HepG2 (cell line): ENCODE measurements around the gene NPVF. TPM values are rescaled to one million over a fixed set of nuclear protein-coding genes. Genes with fewer than 3 reads are reported as not detected.

Experiments used
- ATAC-seq: fragments of 200-7000 bp; cut with Tn5 transposase; 3 replicates; pipeline ENCODE4 v1.9.1; 2020; ENCODE audit warnings: mild to moderate bottlenecking, moderate library complexity
- BruUV-seq: library from RNA; stranded (reverse); fragments of 400-500 nt; replicated peaks from 2 replicates; lab custom pipeline; 2021; lab: Mats Ljungman, UMichigan
- CTCF ChIA-PET: fragments of 300-600 bp; formaldehyde crosslinking; extraction: SDS; loops from one replicate; lab custom pipeline; 2021; ENCODE audit warnings: low total read pairs, inconsistent platforms, low intra/inter-chr PET ratio; lab: Yijun Ruan, JAX
- POLR2A ChIA-PET: fragments of 350-600 bp; sonication (Branson Sonifier 250); formaldehyde crosslinking; loops from one replicate; lab custom pipeline; 2020; ENCODE audit warnings: antibody characterized with exemption, inconsistent platforms; lab: Yijun Ruan, JAX
- DNase-seq: peaks from one replicate; pipeline ENCODE4 v3.0.0-alpha.2; 2015; ENCODE audit warnings: low spot score
- FAIRE-seq: peaks from 3 replicates; lab custom pipeline; 2011; peaks lifted over from hg19 to GRCh38; lab: Jason Lieb, UNC
- H2AFZ ChIP-seq: one replicate; pipeline ENCODE4 v1.6.1; 2011; ENCODE audit warnings: low read length, inconsistent platforms
- H3K27ac ChIP-seq: fragments of 300-600 bp; 3 replicates; pipeline ENCODE4 v1.8.0; 2011; ENCODE audit warnings: mixed run types, mild to moderate bottlenecking, mixed read lengths, low read length, inconsistent platforms; ENCODE audit not compliant: insufficient read depth; ENCODE audit errors: extremely low read length
- H3K27me3 ChIP-seq, 2 experiments: fragments of 200-600 bp in 1 of 2; 2 replicates in 1 of 2; 3 replicates in 1 of 2; pipeline versions ENCODE4 v1.6.0 to v1.8.0; 2011; ENCODE audit warnings: low read length in 2 of 2, mild to moderate bottlenecking in 2 of 2, moderate library complexity in 2 of 2, inconsistent platforms in 1 of 2; ENCODE audit not compliant: insufficient read depth in 2 of 2, control insufficient read depth in 1 of 2
- H3K36me3 ChIP-seq, 2 experiments: fragments of 200-600 bp in 1 of 2; replicated peaks in 1 of 2; 2 replicates in 1 of 2; 3 replicates in 1 of 2; pipeline versions ENCODE4 v1.5.1 to v1.8.0; 2011; ENCODE audit warnings: low read length in 2 of 2, inconsistent platforms in 1 of 2; ENCODE audit not compliant: insufficient read depth in 2 of 2, control insufficient read depth in 1 of 2
- H3K4me1 ChIP-seq: 2 replicates; pipeline ENCODE4 v1.5.1; 2012; ENCODE audit warnings: low read length, inconsistent platforms; ENCODE audit not compliant: insufficient read depth
- H3K4me2 ChIP-seq: 2 replicates; pipeline ENCODE4 v1.6.0; 2011; ENCODE audit warnings: low read depth, low read length, inconsistent platforms
- H3K4me3 ChIP-seq, 3 experiments: fragments of 200-600 bp in 1 of 3; sonication (generic), shearing (Covaris generic) in 1 of 3; replicated peaks in 1 of 3; 2 replicates each; pipeline ENCODE4 v1.5.1; 2011 to 2016; ENCODE audit warnings: low read length in 3 of 3, inconsistent platforms in 2 of 3, low read depth in 2 of 3, mild to moderate bottlenecking in 2 of 3, control low read depth in 1 of 3, mixed read lengths in 1 of 3; ENCODE audit not compliant: insufficient read depth in 1 of 3
- H3K79me2 ChIP-seq: one replicate; pipeline ENCODE4 v1.6.1; 2011; ENCODE audit warnings: low read length, inconsistent platforms; ENCODE audit not compliant: insufficient read depth
- H3K9ac ChIP-seq: 2 replicates; pipeline ENCODE4 v1.6.0; 2011; ENCODE audit warnings: mild to moderate bottlenecking, low read depth, low read length, inconsistent platforms; ENCODE audit not compliant: insufficient read depth
- H3K9me3 ChIP-seq: 2 replicates; pipeline ENCODE4 v1.5.1; 2012; ENCODE audit warnings: mild to moderate bottlenecking, low read length
- H4K20me1 ChIP-seq: 2 replicates; pipeline ENCODE4 v1.6.0; 2011; ENCODE audit warnings: inconsistent platforms, mild to moderate bottlenecking, low read length, moderate library complexity; ENCODE audit not compliant: insufficient read depth
- HES4 ChIP-seq: sonication (generic); formaldehyde crosslinking; IDR thresholded peaks from 2 replicates; pipeline ENCODE4 v1.9.0; 2021; ENCODE audit warnings: mild to moderate bottlenecking, missing genetic modification reagents, borderline replicate concordance
- MYNN ChIP-seq: sonication (generic); formaldehyde crosslinking; IDR thresholded peaks from 2 replicates; pipeline ENCODE4 v1.4.0; 2020; ENCODE audit warnings: mild to moderate bottlenecking, low read depth, missing genetic modification reagents
- PAF1 ChIP-seq: IDR thresholded peaks from 2 replicates; pipeline ENCODE4 v1.6.1; 2016; ENCODE audit warnings: missing genetic modification reagents, missing compliant biosample characterization
- PATZ1 ChIP-seq: sonication (generic); formaldehyde crosslinking; IDR thresholded peaks from 2 replicates; pipeline ENCODE4 v1.4.0; 2020; ENCODE audit warnings: missing genetic modification reagents
- UBTF ChIP-seq: sonication (generic); formaldehyde crosslinking; IDR thresholded peaks from 2 replicates; pipeline ENCODE4 v1.4.0; 2020; ENCODE audit warnings: mild to moderate bottlenecking, missing genetic modification reagents
- ZFP82 ChIP-seq: sonication (generic); formaldehyde crosslinking; IDR thresholded peaks from 2 replicates; pipeline ENCODE4 v1.5.1; 2020; ENCODE audit warnings: mild to moderate bottlenecking, missing genetic modification reagents, borderline replicate concordance
- ZFY ChIP-seq: sonication (generic); formaldehyde crosslinking; IDR thresholded peaks from 2 replicates; pipeline ENCODE4 v1.4.0; 2020; ENCODE audit warnings: missing genetic modification reagents
- ZNF205 ChIP-seq: IDR thresholded peaks from 2 replicates; pipeline ENCODE4 v1.6.1; 2018; ENCODE audit warnings: missing biosample characterization, missing genetic modification reagents
- ZNF263 ChIP-seq: sonication (generic); formaldehyde crosslinking; IDR thresholded peaks from 2 replicates; pipeline ENCODE4 v1.4.0; 2020; ENCODE audit warnings: missing genetic modification reagents
- ZNF317 ChIP-seq: sonication (generic); formaldehyde crosslinking; IDR thresholded peaks from 2 replicates; pipeline ENCODE4 v1.5.0; 2020; ENCODE audit warnings: mild to moderate bottlenecking, missing genetic modification reagents
- ZNF430 ChIP-seq: sonication (generic); formaldehyde crosslinking; IDR thresholded peaks from 2 replicates; pipeline ENCODE4 v1.9.0; 2021; ENCODE audit warnings: mild to moderate bottlenecking, missing genetic modification reagents
- ZNF501 ChIP-seq: sonication (generic); formaldehyde crosslinking; IDR thresholded peaks from 2 replicates; pipeline ENCODE4 v1.5.1; 2020; ENCODE audit warnings: mild to moderate bottlenecking, moderate library complexity, missing genetic modification reagents
- ZNF547 ChIP-seq: sonication (generic); formaldehyde crosslinking; IDR thresholded peaks from 2 replicates; pipeline ENCODE4 v1.5.1; 2020; ENCODE audit warnings: mild to moderate bottlenecking, missing genetic modification reagents
- ZNF549 ChIP-seq: sonication (generic); formaldehyde crosslinking; IDR thresholded peaks from 2 replicates; pipeline ENCODE4 v1.5.0; 2020; ENCODE audit warnings: missing genetic modification reagents
- ZNF570 ChIP-seq: sonication (generic); formaldehyde crosslinking; IDR thresholded peaks from 2 replicates; pipeline ENCODE4 v1.4.0; 2020; ENCODE audit warnings: mild to moderate bottlenecking, missing genetic modification reagents, borderline replicate concordance
- in situ Hi-C: cut with HindIII; loops from 2 replicates; pipeline ENCODE4 v1.10.0; 2017; ENCODE audit warnings: low pct_unique_long_range_greater_than_20kb; ENCODE audit not compliant: extremely low pct_ligation_motif_present
- intact Hi-C: fragments of 100-400 bp; cut with micrococcal nuclease; formaldehyde crosslinking; loops from one replicate; pipeline ENCODE4 v1.10.0; 2022; ENCODE audit not compliant: unreplicated experiment
- polyA plus RNA-seq, 8 experiments: library from polyadenylated mRNA; depleted of rRNA in 3 of 8; stranded (reverse) in 7 of 8; unstranded in 1 of 8; fragments of >200 nt; fragmentation: Illumina TruSeq in 4 of 8; extraction: Trizol in 4 of 8; gene quantifications; 2 replicates each; pipeline versions ENCODE4 v1.2.1 to v1.2.3, GENCODE V29; 2011 to 2016; ENCODE audit warnings: low read depth in 4 of 8, missing spikeins in 1 of 8, mixed read lengths in 1 of 8; ENCODE audit not compliant: insufficient read depth in 1 of 8
- total RNA-seq, 5 experiments: library from RNA; depleted of rRNA; stranded (reverse); fragments of >200 nt; fragmentation: Illumina TruSeq; extraction: Trizol; gene quantifications; 2 replicates each; pipeline ENCODE4 v1.2.3, GENCODE V29; 2016; ENCODE audit warnings: low read depth in 1 of 5
- TF ChIP-seq, protein P1 (sequence below): sonication (generic); formaldehyde crosslinking; IDR thresholded peaks from 2 replicates; pipeline ENCODE4 v1.4.0; 2020; ENCODE audit warnings: missing genetic modification reagents, low read depth, mild to moderate bottlenecking, borderline replicate concordance
- TF ChIP-seq, protein P2 (sequence below): IDR thresholded peaks from 2 replicates; pipeline ENCODE4 v1.6.1; 2016; ENCODE audit warnings: low read depth, borderline replicate concordance
- TF ChIP-seq, protein P3 (sequence below): sonication (generic); formaldehyde crosslinking; IDR thresholded peaks from 2 replicates; pipeline ENCODE4 v1.9.0; 2022; ENCODE audit warnings: low read depth, missing genetic modification reagents

The NPVF gene
- total and polyA plus RNA-seq, 2 of the 13 experiments (the other 11 are each of a cell fraction or from before 2014, with no cell fraction given): not detected

GRCh38 chr7:25240896-25241295 lies 12.6 kb upstream of the NPVF start:
- in situ Hi-C loops: no loop called here
- BruUV-seq: no TSS peak
- Histone ChIP-seq H2AFZ (no peak overlapping the region), H3K27me3 (0 out of 5 replicates have a peak, but pooled peaks cover 0 to 8% of the 10 kb centered on the region in 2 experiments), H3K36me3 (no peaks in the 10 kb centered on the region), H3K9ac (no peak overlapping the region)
- CTCF ChIA-PET: no interaction called here
- intact Hi-C loops: no loop called here
- TF ChIP-seq PATZ1 (CRISPR knock-in tag) (no peak), ZNF317 (CRISPR knock-in tag) (no peak), ZFP82 (CRISPR knock-in tag) (no peak), PAF1 (no peak), ZNF547 (CRISPR knock-in tag) (no peak), ZNF263 (CRISPR knock-in tag) (no peak), HES4 (CRISPR knock-in tag) (no peak), ZNF549 (CRISPR knock-in tag) (no peak), UBTF (no peak), ZNF501 (CRISPR knock-in tag) (no peak), ZNF570 (CRISPR knock-in tag) (no peak), ZNF430 (no peak), MYNN (CRISPR knock-in tag) (no peak), ZFY (CRISPR knock-in tag) (no peak), ZNF205 (CRISPR knock-in tag) (no peak)
- TF ChIP-seq, protein P1, sequence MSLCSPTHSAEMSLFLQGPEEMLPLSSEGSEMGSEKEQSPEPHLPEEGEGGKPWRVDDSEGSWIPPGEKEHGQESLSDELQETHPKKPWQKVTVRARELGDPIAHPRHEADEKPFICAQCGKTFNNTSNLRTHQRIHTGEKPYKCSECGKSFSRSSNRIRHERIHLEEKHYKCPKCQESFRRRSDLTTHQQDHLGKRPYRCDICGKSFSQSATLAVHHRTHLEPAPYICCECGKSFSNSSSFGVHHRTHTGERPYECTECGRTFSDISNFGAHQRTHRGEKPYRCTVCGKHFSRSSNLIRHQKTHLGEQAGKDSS (CRISPR knock-in tag): no peak
- TF ChIP-seq, protein P2, sequence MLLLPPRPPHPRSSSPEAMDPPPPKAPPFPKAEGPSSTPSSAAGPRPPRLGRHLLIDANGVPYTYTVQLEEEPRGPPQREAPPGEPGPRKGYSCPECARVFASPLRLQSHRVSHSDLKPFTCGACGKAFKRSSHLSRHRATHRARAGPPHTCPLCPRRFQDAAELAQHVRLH (CRISPR knock-in tag): no peak
- TF ChIP-seq, protein P3, sequence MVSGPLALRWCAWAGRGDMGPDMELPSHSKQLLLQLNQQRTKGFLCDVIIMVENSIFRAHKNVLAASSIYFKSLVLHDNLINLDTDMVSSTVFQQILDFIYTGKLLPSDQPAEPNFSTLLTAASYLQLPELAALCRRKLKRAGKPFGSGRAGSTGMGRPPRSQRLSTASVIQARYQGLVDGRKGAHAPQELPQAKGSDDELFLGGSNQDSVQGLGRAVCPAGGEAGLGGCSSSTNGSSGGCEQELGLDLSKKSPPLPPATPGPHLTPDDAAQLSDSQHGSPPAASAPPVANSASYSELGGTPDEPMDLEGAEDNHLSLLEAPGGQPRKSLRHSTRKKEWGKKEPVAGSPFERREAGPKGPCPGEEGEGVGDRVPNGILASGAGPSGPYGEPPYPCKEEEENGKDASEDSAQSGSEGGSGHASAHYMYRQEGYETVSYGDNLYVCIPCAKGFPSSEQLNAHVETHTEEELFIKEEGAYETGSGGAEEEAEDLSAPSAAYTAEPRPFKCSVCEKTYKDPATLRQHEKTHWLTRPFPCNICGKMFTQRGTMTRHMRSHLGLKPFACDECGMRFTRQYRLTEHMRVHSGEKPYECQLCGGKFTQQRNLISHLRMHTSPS (CRISPR knock-in tag): no peak
- TF ChIP-seq, all 625 proteins: peak for 0
- no peaks in the 10 kb centered on the region for H3K79me2 ChIP-seq
- H3K4me3 ChIP-seq: no peak overlapping the region
- no peak for DNase-seq
- H3K9me3 ChIP-seq: no peaks in the 10 kb centered on the region
- no peak for ATAC-seq
- POLR2A ChIA-PET: no interaction called here
- no peak overlapping the region for H3K4me2 ChIP-seq
- H3K4me1 ChIP-seq: no peaks in the 10 kb centered on the region
- H4K20me1 ChIP-seq: no peaks in the 10 kb centered on the region
- no peak overlapping the region for H3K27ac ChIP-seq
- no peak for FAIRE-seq
